ENCODE data around the gene TMPRSS9.
"Not testable (repeated sequence)": the region's sequence is repeated elsewhere in the genome, so short reads cannot be mapped to it uniquely, and the experiment has no call there.

TMPRSS9 gene

DNA sequence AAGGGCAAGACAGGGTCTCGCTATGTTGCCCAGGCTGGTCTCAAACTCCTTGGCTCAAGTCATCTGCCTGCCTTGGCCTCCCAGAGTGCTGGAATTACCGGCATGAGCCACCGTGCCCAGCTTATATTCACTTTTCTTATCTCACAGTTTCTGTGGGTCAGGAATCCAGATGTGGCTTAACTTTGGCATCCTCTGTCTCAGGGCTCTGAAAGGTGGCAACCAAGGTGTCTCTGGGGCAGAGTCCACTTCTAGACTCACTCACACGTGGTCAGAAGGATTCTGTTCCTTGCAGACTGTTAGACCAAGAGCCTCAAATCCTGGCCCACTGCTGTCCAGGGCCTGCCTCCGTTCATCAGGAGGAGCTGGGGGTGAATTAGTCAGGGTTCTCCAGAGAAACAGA is 104.3 kb downstream of the TMPRSS9 start:
- no peak for DNase-seq

DNA sequence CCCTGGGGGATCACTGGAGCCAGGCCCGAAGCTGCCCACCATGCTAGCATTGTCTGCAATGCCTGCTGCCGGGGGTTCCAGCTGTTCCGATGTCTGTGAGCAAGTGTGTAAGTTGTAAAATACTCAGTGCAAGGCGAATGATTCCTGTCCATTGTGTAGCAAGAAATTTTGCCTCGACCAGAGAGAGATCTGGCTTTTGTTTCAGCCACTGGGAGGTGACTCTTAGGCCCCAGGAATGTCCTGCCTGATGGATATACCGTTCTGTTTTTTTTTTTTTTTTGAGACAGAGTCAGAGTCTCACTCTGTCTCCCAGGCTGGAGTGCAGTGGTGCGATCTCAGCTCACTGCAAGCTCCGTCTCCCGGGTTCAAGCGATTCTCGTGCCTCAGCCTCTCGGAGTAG is 108.5 kb downstream of the TMPRSS9 start:
- no peak for DNase-seq

DNA sequence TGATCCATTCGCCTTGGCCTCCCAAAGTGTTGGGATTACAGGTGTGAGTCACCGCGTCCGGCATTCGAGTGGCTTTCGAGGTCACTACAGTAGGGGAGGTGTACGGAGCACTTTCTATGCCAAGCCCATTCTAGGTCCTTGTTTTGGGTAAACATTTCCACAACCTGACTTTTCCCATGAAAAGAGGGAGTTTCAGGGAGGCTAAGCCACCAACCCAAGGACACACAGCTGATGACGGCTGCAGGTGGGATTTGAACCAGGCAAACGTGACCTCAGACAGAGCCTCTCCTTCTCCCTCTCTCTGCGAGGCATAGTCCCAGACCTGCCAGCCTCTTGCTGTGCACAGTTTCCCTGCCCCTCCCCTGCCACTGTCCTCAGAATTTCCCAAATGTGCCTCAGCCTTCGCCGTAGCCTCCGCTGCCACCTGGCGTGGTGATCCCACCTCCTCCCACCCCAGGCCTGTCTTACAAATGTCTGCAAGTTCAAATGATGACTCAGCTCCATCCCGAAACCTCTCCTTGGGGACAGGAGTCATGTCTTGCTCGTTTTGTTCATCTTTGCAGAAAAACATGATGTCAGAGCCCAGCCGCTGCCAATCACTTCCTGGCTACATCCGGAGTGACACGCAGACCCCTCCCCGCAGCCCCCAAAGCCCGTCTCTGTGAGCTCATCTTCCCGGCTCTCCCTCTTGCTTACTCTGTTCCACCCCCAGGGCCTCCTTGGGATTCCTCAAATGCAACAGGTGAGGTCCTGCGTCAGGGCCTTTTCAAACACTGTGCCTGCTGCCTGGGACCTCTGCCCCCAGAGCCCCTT is 109.2 kb downstream of the TMPRSS9 start:
- no peak for DNase-seq

GRCh38 chr19:2469915-2470200 is 109.8 kb downstream of the TMPRSS9 start:
- not testable (repeated sequence) for DNase-seq

DNA sequence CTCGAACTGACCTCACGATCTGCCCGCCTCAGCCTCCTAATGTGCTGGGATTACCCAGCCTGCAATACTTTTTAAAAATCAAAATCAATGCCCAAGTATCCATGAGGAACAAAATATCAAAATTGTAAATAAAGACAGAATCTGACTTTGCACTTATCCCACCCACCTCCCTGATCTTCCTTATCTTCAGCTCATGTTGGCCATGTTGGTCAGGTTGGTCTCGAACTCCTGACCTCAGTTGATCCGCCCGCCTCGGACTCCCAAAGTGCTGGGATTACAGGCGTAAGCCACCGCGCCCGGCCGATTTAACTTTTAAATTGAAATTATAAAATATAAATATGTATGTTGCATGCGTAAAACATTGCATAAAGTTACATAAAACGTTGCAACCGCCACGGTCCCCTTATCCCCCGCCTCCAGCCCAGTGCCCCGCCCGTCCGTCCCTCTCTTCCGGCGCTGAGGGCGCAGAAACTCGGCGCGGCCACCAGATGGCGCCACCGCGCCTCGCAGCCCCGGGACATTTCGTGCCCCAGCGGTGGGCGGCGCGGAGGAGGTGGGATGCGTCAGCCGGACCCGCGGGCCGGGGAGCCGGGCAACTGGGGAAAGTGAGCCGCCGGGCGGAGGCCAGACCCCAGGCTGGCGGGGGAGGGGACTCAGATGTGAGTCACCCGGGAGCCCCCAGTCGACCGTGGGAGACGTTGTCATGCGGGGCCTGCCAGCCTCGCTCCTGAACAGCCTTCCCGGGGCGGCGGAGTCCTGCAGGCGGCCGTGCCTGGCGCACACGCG is 114.4 kb downstream of the TMPRSS9 start:
- peak; percentile 43 to 70 for DNase-seq

DNA sequence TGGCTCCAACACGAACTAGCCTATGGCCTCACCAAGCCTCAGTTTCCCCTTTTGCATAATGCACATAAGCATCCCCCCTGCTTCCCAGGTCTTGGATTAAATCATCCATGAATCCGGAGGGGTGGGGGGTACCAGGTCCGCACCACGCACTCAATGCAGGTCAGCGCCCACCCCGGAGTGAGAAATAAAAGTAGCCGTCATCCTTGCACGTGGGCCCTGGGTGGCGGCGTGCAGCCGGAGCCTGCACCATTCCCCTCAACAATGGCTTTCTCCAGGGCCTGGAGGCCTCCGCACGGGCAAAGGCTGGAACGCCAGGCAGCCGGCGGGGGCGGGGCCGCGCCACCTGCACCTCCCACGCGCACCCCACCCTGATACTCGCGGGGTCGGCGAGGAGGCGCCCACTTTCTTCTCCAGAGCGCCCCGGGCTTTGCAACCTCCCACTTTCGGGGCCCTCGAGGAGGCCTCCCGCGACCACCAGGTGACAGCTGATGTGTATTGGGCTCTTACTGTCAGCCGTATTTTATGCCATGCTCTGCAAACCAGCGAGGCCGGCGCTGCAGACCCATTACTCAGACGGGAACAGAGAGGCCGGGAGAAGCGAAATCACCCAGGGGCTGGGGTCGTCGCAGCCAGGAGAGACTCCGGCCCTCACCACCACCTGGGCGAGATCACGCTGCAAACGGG is 115.1 kb downstream of the TMPRSS9 start:
- no peak for DNase-seq
